RWPE2 (cell line): Measurements from ENCODE around the gene RHOU.

Experiments used
- ATAC-seq: fragments of 200-7000 bp; cut with Tn5 transposase; 3 replicates; pipeline ENCODE4 v1.9.1; 2021; ENCODE audit warnings: low read depth
- DNase-seq: peaks from one replicate; pipeline ENCODE4 v3.0.0-alpha.2; 2020; ENCODE audit warnings: low spot score
- H3K27ac ChIP-seq: fragments of 450-650 bp; 2 replicates; pipeline ENCODE4 v1.5.1; 2017; ENCODE audit warnings: mild to moderate bottlenecking; ENCODE audit not compliant: poor library complexity, severe bottlenecking
- H3K27me3 ChIP-seq: fragments of 250-450 bp; sonication (Bioruptor Pico); 2 replicates; pipeline ENCODE4 v1.5.1; 2021; ENCODE audit warnings: mild to moderate bottlenecking, moderate library complexity; ENCODE audit not compliant: insufficient read depth, poor library complexity, severe bottlenecking
- H3K36me3 ChIP-seq: fragments of 250-450 bp; sonication (Bioruptor Pico); 2 replicates; pipeline ENCODE4 v1.5.1; 2020; ENCODE audit warnings: low read depth, mild to moderate bottlenecking, moderate library complexity
- H3K4me1 ChIP-seq: fragments of 250-450 bp; sonication (Bioruptor Pico); 2 replicates; pipeline ENCODE4 v1.5.1; 2021; ENCODE audit warnings: mild to moderate bottlenecking, moderate library complexity; ENCODE audit not compliant: insufficient read depth, poor library complexity, severe bottlenecking
- H3K4me3 ChIP-seq: fragments of 250-450 bp; sonication (Bioruptor Pico); 2 replicates; pipeline ENCODE4 v1.5.1; 2021; ENCODE audit warnings: mild to moderate bottlenecking, moderate library complexity; ENCODE audit not compliant: severe bottlenecking
- H3K9me3 ChIP-seq: fragments of 250-450 bp; sonication (Bioruptor Pico); 2 replicates; pipeline ENCODE4 v1.5.1; 2021; ENCODE audit warnings: mild to moderate bottlenecking, moderate library complexity; ENCODE audit not compliant: severe bottlenecking
- CTCF ChIP-seq: fragments of 450-650 bp; IDR thresholded peaks from one replicate; pipeline ENCODE4 v1.5.1; 2017; ENCODE audit warnings: mild to moderate bottlenecking, moderate library complexity; ENCODE audit not compliant: poor library complexity, severe bottlenecking

The RHOU gene

DNA sequence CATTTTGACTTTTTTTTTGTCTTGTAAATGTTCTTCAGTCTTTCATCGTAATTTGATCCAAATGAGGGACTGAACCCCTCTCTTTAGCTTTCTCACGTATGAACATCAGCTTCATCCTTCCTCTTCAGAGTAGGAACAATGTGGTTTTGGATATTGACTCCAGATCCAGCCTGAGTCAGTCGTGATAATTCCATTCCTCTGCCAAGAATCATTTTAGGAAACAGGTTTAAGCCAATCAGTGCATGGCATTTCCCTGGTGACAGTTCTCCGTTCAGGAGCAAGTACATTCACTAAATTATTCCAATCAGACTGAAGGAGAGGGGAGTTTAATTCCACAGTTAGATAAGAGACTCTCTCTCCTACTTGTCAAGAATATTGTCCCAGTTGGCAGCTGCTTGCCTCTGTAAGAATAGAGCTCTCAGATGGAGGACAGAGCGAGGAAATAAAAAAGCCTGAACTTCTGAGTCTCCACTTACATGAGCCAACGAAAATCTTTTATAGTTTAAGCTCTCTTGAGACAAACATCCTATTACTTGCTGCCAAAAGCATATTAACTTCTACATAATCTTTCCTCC lies 18.6 kb downstream of the RHOU start:
- H3K36me3 ChIP-seq, result no peaks in the 10 kb centered on the region
- DNase-seq (no peak), ATAC-seq (no peak)
- H3K4me3 ChIP-seq, result no peak overlapping the region
- H3K9me3 ChIP-seq, result no peaks in the 10 kb centered on the region
- peaks cover 4% of the 10 kb centered on the region for H3K27me3 ChIP-seq
- no peaks in the 10 kb centered on the region for H3K4me1 ChIP-seq
- no peak overlapping the region for H3K27ac ChIP-seq
- no peak for TF ChIP-seq CTCF

GRCh38 chr1:228754646-228755268 lies 19.5 kb downstream of the RHOU start:
- Histone ChIP-seq H3K4me3 (no peak overlapping the region), H3K36me3 (no peaks in the 10 kb centered on the region), H3K27ac (no peak overlapping the region), H3K4me1 (no peaks in the 10 kb centered on the region), H3K9me3 (no peaks in the 10 kb centered on the region), H3K27me3 (no peaks in the 10 kb centered on the region)
- no peak for TF ChIP-seq CTCF
- ATAC-seq (no peak), DNase-seq (no peak)

DNA sequence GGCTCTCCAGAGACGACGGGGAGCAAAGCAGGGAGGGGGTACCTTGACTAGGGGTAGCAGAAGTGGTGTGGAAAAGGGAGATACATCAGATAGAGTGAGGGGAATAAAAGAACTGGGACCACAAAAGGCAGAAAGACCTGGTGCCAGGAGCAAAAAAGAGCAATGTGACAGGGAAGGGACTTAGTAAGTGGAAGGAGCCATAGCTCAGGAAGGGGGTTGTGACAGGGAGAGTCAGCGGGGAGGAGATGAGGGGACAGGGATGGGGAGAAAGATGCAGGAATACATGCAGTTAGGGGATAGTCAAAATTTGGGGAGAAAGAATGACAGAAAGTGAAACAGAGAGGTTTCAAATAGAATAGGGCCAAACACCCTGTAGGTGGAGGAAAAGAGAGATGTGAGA lies 20.5 kb downstream of the RHOU start:
- DNase-seq, result no peak
- Histone ChIP-seq H3K9me3 (no peaks in the 10 kb centered on the region), H3K36me3 (no peaks in the 10 kb centered on the region), H3K27ac (no peak overlapping the region), H3K27me3 (no peaks in the 10 kb centered on the region), H3K4me3 (no peak overlapping the region), H3K4me1 (no peaks in the 10 kb centered on the region)
- no peak for TF ChIP-seq CTCF
- no peak for ATAC-seq

DNA sequence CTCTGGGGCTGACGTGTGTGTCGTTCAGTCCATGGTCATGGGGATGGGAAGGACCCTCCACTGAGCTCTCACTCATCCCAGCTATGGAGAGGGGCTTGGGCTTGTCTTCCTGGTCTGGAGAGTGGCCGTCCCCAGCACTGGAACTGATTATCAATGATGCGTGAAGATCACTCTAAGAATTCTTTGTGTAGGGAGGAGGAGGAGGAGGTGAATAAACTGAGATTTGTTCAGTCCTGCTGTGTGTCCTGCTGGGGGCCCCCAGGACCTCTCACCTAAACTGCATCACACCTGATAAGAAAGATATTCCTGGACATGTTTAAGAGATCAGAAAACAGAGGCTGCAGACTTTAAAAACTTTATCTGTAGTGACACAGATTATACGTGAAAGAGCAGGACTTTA lies 21.2 kb downstream of the RHOU start:
- H3K4me1 ChIP-seq, result no peaks in the 10 kb centered on the region
- ATAC-seq (no peak), DNase-seq (no peak)
- H3K27me3 ChIP-seq, result no peaks in the 10 kb centered on the region
- H3K36me3 ChIP-seq, result no peaks in the 10 kb centered on the region
- no peak for TF ChIP-seq CTCF
- H3K9me3 ChIP-seq, result no peaks in the 10 kb centered on the region
- no peak overlapping the region for H3K4me3 ChIP-seq
- no peak overlapping the region for H3K27ac ChIP-seq

DNA sequence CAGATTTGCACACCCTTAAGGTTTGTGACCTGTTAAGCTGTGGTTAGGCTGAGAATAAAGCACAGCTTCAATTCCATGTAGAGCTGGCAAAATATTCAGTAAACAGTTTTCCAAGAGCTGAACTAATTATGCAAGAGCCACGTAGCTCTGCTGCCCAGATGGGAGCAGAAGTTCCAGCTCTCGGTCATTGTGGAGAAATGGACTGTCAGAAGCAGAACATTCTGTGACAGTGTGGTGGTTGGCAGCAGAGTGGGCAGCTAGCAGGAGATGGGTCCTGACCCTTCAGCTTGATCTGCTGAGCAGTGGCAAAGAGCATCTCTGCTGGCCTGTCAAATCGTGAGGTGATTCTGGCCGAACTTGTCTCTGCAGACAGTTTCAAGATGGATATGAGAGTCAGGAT lies 23.2 kb downstream of the RHOU start:
- Histone ChIP-seq H3K4me1 (no peaks in the 10 kb centered on the region), H3K9me3 (no peaks in the 10 kb centered on the region), H3K27ac (no peak overlapping the region), H3K4me3 (no peak overlapping the region), H3K27me3 (no peaks in the 10 kb centered on the region), H3K36me3 (no peaks in the 10 kb centered on the region)
- no peak for DNase-seq
- ATAC-seq, result no peak
- TF ChIP-seq CTCF, result no peak
